Activated B cell treated with CpG ODN at 0.5 μM for 24 hours (primary cell): ENCODE results near the gene CISTR. TPM values are rescaled to one million over a fixed set of nuclear protein-coding genes. Genes with fewer than 3 reads are reported as not detected.

Experiments
- ATAC-seq: fragments of 200-7000 bp; cut with Tn5 transposase; one replicate; pipeline ENCODE4 v1.10.0; 2021; ENCODE audit warnings: low read depth, mild to moderate bottlenecking, moderate library complexity
- CTCF ChIA-PET: fragments of 350-600 bp; sonication (Branson Sonifier 250); formaldehyde crosslinking; loops from one replicate; lab custom pipeline; 2021; ENCODE audit warnings: antibody characterized with exemption; lab: Charles Lee
- POLR2A ChIA-PET: fragments of 350-600 bp; sonication (Branson Sonifier 250); formaldehyde crosslinking; loops from one replicate; lab custom pipeline; 2021; ENCODE audit warnings: antibody characterized with exemption; lab: Charles Lee
- DNase-seq: peaks from one replicate; pipeline ENCODE4 v3.0.0; 2022
- H3K27ac Mint-ChIP-seq: one replicate; pipeline ENCODE4 v1.8.0; 2020; ENCODE audit warnings: mixed read lengths
- H3K27me3 Mint-ChIP-seq: one replicate; pipeline ENCODE4 v1.8.0; 2021; ENCODE audit warnings: mixed read lengths
- H3K36me3 Mint-ChIP-seq: one replicate; pipeline ENCODE4 v1.8.0; 2021; ENCODE audit warnings: low read depth, mixed read lengths
- H3K4me1 Mint-ChIP-seq: one replicate; pipeline ENCODE4 v1.8.0; 2021; ENCODE audit warnings: mixed read lengths
- H3K4me3 Mint-ChIP-seq: one replicate; pipeline ENCODE4 v1.8.0; 2020; ENCODE audit warnings: mild to moderate bottlenecking, mixed read lengths
- H3K9me3 Mint-ChIP-seq: one replicate; pipeline ENCODE4 v1.8.0; 2020; ENCODE audit warnings: mixed read lengths
- CTCF ChIP-seq: fragments of 200-600 bp; IDR thresholded peaks from one replicate; pipeline ENCODE4 v1.8.0; 2022; ENCODE audit warnings: antibody characterized with exemption, mild to moderate bottlenecking
- intact Hi-C: fragments of 100-400 bp; cut with micrococcal nuclease; formaldehyde crosslinking; loops from one replicate; pipeline ENCODE4 v1.15.1; 2024
- total RNA-seq: library from RNA; stranded (reverse); gene quantifications from 2 replicates; pipeline ENCODE4 v1.2.3, GENCODE V29; 2022

CISTR gene
- total RNA-seq, 1 donor from 2014 or later = not detected

- POLR2A ChIA-PET = no interaction called here
- H3K27ac Mint-ChIP-seq = no peak overlapping the region
- peaks cover 19% of the 10 kb centered on the region for H3K27me3 Mint-ChIP-seq
Measured at GRCh38 chr12:53755451-53755891, 3.7 kb upstream of the CISTR start.

GRCh38 chr12:53754633-53755264 is 3.0 kb upstream of the CISTR start:
- POLR2A ChIA-PET = interaction anchor here (0.9 to 1.0 kb wide), 2 partner anchors 22 to 254 kb away, joined by 3 to 4 read pairs; partner anchors contain the start of gene TARBP2
- DNase-seq = no peak

More at GRCh38 chr12:53755451-53755891, 3.7 kb upstream of the CISTR start:
- intact Hi-C loops = loop anchor here (10.0 kb wide), 2 partner anchors 249 to 1899 kb away; partner anchors contain the start of genes HOXC8 and HOXC9
- no peaks in the 10 kb centered on the region for H3K9me3 Mint-ChIP-seq
- H3K4me3 Mint-ChIP-seq = no peak overlapping the region
- CTCF ChIA-PET = interaction anchor here (1.3 to 6.5 kb wide), 3 partner anchors 10 to 36 kb away, joined by 4 to 80 read pairs (median 7); no protein-coding TSS in a partner anchor
- H3K36me3 Mint-ChIP-seq = no peaks in the 10 kb centered on the region
- no peak for TF ChIP-seq CTCF
- ATAC-seq (no peak), DNase-seq (no peak)
- peaks cover 22% of the 10 kb centered on the region for H3K4me1 Mint-ChIP-seq

GRCh38 chr12:53754188-53754585 is 2.4 kb upstream of the CISTR start:
- no peak for TF ChIP-seq CTCF
- intact Hi-C loops = loop anchor here (10.0 kb wide), 2 partner anchors 251 to 1901 kb away; partner anchors contain the start of genes HOXC8 and HOXC9

More at GRCh38 chr12:53754633-53755264, 3.0 kb upstream of the CISTR start:
- peaks cover 19% of the 10 kb centered on the region for H3K27me3 Mint-ChIP-seq
- no peaks in the 10 kb centered on the region for H3K36me3 Mint-ChIP-seq
- no peak overlapping the region for H3K4me3 Mint-ChIP-seq
- no peaks in the 10 kb centered on the region for H3K9me3 Mint-ChIP-seq
- intact Hi-C loops = loop anchor here (10.0 kb wide), 2 partner anchors 250 to 1900 kb away; partner anchors contain the start of genes HOXC8 and HOXC9
- H3K27ac Mint-ChIP-seq = no peak overlapping the region
- peaks cover 22% of the 10 kb centered on the region for H3K4me1 Mint-ChIP-seq
- no peak for TF ChIP-seq CTCF
- ATAC-seq = no peak
- CTCF ChIA-PET = interaction anchor here (6.5 kb wide), 1 partner anchor 9 kb away, joined by 80 read pairs; no protein-coding TSS in a partner anchor

GRCh38 chr12:53752621-53753020 is 842 bp upstream of the CISTR start:
- intact Hi-C loops = loop anchor here (10.0 kb wide), 2 partner anchors 252 to 1902 kb away; partner anchors contain the start of genes HOXC8 and HOXC9
- Mint-ChIP-seq H3K36me3 (no peaks in the 10 kb centered on the region), H3K27ac (no peak overlapping the region), H3K27me3 (peaks cover 2% of the 10 kb centered on the region), H3K4me1 (peaks cover 14% of the 10 kb centered on the region), H3K9me3 (no peaks in the 10 kb centered on the region), H3K4me3 (no peak overlapping the region)
- POLR2A ChIA-PET = interaction anchor here (1.4 to 1.5 kb wide), 2 partner anchors 8 to 77 kb away, joined by 3 to 4 read pairs; partner anchors contain the start of gene ATP5MC2
- no peak for DNase-seq
- ATAC-seq = no peak
- CTCF ChIA-PET = interaction anchor here (1.5 to 6.5 kb wide), 2 partner anchors 7 to 10 kb away, joined by 5 to 80 read pairs; no protein-coding TSS in a partner anchor
- TF ChIP-seq CTCF = no peak

More at GRCh38 chr12:53754188-53754585, 2.4 kb upstream of the CISTR start:
- POLR2A ChIA-PET = interaction anchor here (0.9 to 1.0 kb wide), 2 partner anchors 22 to 253 kb away, joined by 3 to 4 read pairs; partner anchors contain the start of gene TARBP2
- H3K27me3 Mint-ChIP-seq = peaks cover 13% of the 10 kb centered on the region
- H3K9me3 Mint-ChIP-seq = no peaks in the 10 kb centered on the region
- no peak overlapping the region for H3K4me3 Mint-ChIP-seq
- CTCF ChIA-PET = interaction anchor here (1.0 to 6.5 kb wide), 2 partner anchors 9 to 52 kb away, joined by 3 to 80 read pairs; no protein-coding TSS in a partner anchor
- DNase-seq (no peak), ATAC-seq (peak; percentile 42)
- H3K27ac Mint-ChIP-seq = no peak overlapping the region
- peaks cover 22% of the 10 kb centered on the region for H3K4me1 Mint-ChIP-seq
- H3K36me3 Mint-ChIP-seq = no peaks in the 10 kb centered on the region
